Thyroid gland (tissue), 4 donors: Measurements from ENCODE around the gene FAM169A. TPM values are rescaled to one million over a fixed set of nuclear protein-coding genes. Genes with fewer than 3 reads are reported as not detected.

Experiments used
- DNase-seq, 2 donors: peaks; one replicate each; pipeline ENCODE4 v3.0.0-alpha.2; 2019
- H3K27ac ChIP-seq, 3 donors: fragments of 200-600 bp; sonication (generic); 1 replicate in 2 of 3; 2 replicates in 1 of 3; pipeline ENCODE4 v1.5.1; 2016 to 2019; ENCODE audit warnings: mild to moderate bottlenecking in 1 of 3, moderate library complexity in 1 of 3
- H3K27me3 ChIP-seq: fragments of 200-600 bp; sonication (generic); one replicate; pipeline ENCODE4 v1.5.1; 2019
- H3K36me3 ChIP-seq, 2 donors: fragments of 200-600 bp; sonication (generic); one replicate each; pipeline ENCODE4 v1.5.1; 2016 to 2019
- H3K4me1 ChIP-seq, 2 donors: fragments of 200-600 bp; sonication (generic); one replicate each; pipeline ENCODE4 v1.5.1; 2017 to 2019
- H3K4me3 ChIP-seq, 3 donors: fragments of 200-600 bp; sonication (generic); replicated peaks in 1 of 3; 1 replicate in 2 of 3; 2 replicates in 1 of 3; pipeline ENCODE4 v1.5.1; 2016; ENCODE audit warnings: mild to moderate bottlenecking in 1 of 3
- H3K9me3 ChIP-seq: fragments of 200-600 bp; sonication (generic); one replicate; pipeline ENCODE4 v1.5.1; 2017
- POLR2A ChIP-seq, 2 donors: fragments of 450-650 bp; IDR thresholded peaks; one replicate each; pipeline ENCODE4 v1.6.1; 2017; ENCODE audit warnings: antibody characterized with exemption in 2 of 2, mild to moderate bottlenecking in 2 of 2, moderate library complexity in 1 of 2
- WGBS, 2 donors: methylation state at CpG; one replicate each; pipeline ENCODE4 v1.1.5; 2017; 5-methylcytosine and 5-hydroxymethylcytosine counted together
- intact Hi-C: fragments of 100-400 bp; cut with DNase I; formaldehyde crosslinking; loops from one replicate; pipeline ENCODE4 v1.15.1; 2023
- small RNA-seq: library from RNA; depleted of rRNA; stranded (forward); fragments of <200 nt; gene quantifications from one replicate; pipeline ENCODE3, GENCODE V24; 2016
- total RNA-seq, 4 donors: library from RNA; depleted of rRNA; stranded (reverse); fragments of >200 nt; gene quantifications; one replicate each; pipeline ENCODE4 v1.2.3, GENCODE V29; 2016
- TF ChIP-seq, protein P1 (sequence below), 6 experiments: fragments of 200-600 bp in 3 of 6; fragments of 450-650 bp in 3 of 6; sonication (generic) in 3 of 6; IDR thresholded peaks; one replicate each; pipeline ENCODE4 v1.5.1; 2016 to 2019; ENCODE audit warnings: antibody characterized with exemption in 6 of 6, mild to moderate bottlenecking in 2 of 6, inconsistent platforms in 1 of 6, moderate library complexity in 1 of 6

FAM169A gene
- total RNA-seq, 4 donors from 2014 or later: 12.9 to 45.0 (median 27.5) TPM

DNA sequence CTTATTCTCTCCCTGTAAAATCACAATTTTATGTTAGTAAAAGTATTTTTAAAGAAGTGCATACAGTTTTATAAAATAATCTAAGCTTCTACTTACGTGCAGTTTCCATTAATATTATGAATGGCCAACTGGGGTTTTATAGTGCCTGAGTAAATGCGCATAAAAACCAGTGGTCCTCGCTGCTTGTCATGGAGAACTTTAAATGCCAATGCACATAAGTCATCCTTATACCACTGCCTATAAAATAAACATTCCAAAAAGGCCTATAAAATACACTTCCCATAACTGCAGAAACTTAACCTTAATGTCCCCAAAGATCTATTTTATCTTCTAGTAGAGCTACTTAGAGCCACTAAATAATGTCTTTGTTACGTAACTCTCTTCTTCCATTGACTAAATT lies 127.8 kb downstream of the FAM169A start:
- intact Hi-C loops: no loop called here
- H3K4me3 ChIP-seq: no peak overlapping the region
- H3K9me3 ChIP-seq: no peaks in the 10 kb centered on the region
- TF ChIP-seq, protein P1, sequence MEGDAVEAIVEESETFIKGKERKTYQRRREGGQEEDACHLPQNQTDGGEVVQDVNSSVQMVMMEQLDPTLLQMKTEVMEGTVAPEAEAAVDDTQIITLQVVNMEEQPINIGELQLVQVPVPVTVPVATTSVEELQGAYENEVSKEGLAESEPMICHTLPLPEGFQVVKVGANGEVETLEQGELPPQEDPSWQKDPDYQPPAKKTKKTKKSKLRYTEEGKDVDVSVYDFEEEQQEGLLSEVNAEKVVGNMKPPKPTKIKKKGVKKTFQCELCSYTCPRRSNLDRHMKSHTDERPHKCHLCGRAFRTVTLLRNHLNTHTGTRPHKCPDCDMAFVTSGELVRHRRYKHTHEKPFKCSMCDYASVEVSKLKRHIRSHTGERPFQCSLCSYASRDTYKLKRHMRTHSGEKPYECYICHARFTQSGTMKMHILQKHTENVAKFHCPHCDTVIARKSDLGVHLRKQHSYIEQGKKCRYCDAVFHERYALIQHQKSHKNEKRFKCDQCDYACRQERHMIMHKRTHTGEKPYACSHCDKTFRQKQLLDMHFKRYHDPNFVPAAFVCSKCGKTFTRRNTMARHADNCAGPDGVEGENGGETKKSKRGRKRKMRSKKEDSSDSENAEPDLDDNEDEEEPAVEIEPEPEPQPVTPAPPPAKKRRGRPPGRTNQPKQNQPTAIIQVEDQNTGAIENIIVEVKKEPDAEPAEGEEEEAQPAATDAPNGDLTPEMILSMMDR (IDR thresholded peaks at IDR 0.05): no peak
- no peak for TF ChIP-seq POLR2A (IDR thresholded peaks at IDR 0.05)
- no peak for DNase-seq
- peaks cover 0 to 13% of the 10 kb centered on the region in 2 donors for H3K36me3 ChIP-seq
- H3K27me3 ChIP-seq: no peaks in the 10 kb centered on the region
- no peak overlapping the region for H3K27ac ChIP-seq
- 98% methylated on average over 4 of the region's 4 CpGs for WGBS, 2 donors
- no peaks in the 10 kb centered on the region for H3K4me1 ChIP-seq

GRCh38 chr5:74736759-74737158 lies 129.4 kb downstream of the FAM169A start:
- Histone ChIP-seq H3K36me3 (peaks cover 0 to 17% of the 10 kb centered on the region in 2 donors), H3K4me3 (no peak overlapping the region)
- WGBS, 2 donors: 87 to 93% methylated on average over 6 of the region's 6 CpGs

More at GRCh38 chr5:74736759-74737158, 129.4 kb downstream of the FAM169A start:
- Histone ChIP-seq H3K27me3 (no peaks in the 10 kb centered on the region), H3K4me1 (no peaks in the 10 kb centered on the region), H3K9me3 (no peaks in the 10 kb centered on the region), H3K27ac (no peak overlapping the region)
- DNase-seq: no peak
- intact Hi-C loops: no loop called here
- TF ChIP-seq POLR2A (IDR thresholded peaks at IDR 0.05): no peak
- TF ChIP-seq, protein P1 (IDR thresholded peaks at IDR 0.05): no peak

Small RNAs within 50 kb of the gene (small RNA-seq; reads per million reads assigned to genes)
- gene RF00561: not detected

Other genes starting within 250 kb of the FAM169A start
- 1 to 10 TPM; 3.4 to 7.8 (median 4.5) TPM for gene ENC1, start 225.7 kb downstream of the FAM169A start, total RNA-seq
- 100 to 1,000 TPM; 141 to 264 (median 166) TPM for gene HEXB, start 181.2 kb downstream of the FAM169A start, total RNA-seq
- gene GFM2, start 99.3 kb downstream of the FAM169A start, total RNA-seq: 10 to 100 TPM; 26.5 to 49.0 (median 32.8) TPM
- 100 to 1,000 TPM in 2 of 4 donors, 10 to 100 TPM in 2; 75.3 to 228 (median 93.0) TPM for gene NSA2, start 99.1 kb downstream of the FAM169A start, total RNA-seq
- gene GCNT4, start 186.2 kb upstream of the FAM169A start, total RNA-seq: 1 to 10 TPM in 3 of 4 donors, under 1 TPM in 1; 0.94 to 3.1 (median 1.5) TPM